Measurements from ENCODE around the gene OPCML. TPM values are rescaled to one million over a fixed set of nuclear protein-coding genes. Genes with fewer than 3 reads are reported as not detected.

OPCML gene
- total RNA-seq, 4 donors from 2014 or later = not detected

DNA sequence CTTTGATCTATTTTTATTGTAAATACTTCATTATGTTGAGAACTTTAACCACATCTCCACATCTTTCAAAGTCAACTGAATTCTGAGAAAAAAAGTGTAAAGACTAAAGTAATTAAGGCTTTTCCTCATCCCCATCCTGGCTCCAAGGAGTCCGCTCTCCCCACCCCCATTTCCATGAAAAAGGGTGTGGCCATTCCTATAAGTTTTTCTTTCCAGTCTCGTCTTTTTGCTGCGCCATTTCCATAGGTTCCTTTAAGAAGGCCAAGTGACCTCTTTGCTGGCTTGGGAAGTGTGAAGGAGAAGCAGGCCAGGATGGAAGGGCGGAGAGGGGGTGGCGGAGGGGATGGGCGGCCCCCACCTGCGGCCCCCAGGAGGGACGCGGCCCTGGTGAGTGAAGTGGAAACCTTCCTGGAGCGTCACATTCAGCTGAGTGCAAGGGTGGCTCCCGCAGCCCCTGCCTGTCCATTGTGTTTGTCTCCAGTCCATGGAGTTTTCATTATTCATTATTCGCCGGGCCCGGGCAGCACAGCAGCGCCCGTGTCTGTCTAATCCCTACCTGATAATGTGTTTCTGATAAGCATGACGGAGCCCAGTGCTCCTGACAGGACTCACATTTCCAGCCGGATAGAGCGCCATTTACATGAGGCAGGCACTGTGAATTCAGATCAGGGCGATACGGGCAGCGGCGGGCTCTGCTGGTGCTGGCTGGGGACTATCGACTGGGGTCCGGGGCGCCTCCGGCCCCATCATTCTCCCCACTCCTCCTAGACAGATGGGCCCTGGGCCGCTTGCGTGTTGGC is 739.8 kb downstream of the OPCML start:
- TF ChIP-seq POLR2A (IDR thresholded peaks at IDR 0.05) (no peak), POLR2AphosphoS5 (IDR thresholded peaks at IDR 0.05) (no peak), EP300 (IDR thresholded peaks at IDR 0.05; ENCODE audit: low read depth) (no peak)
- TF ChIP-seq, protein P1, sequence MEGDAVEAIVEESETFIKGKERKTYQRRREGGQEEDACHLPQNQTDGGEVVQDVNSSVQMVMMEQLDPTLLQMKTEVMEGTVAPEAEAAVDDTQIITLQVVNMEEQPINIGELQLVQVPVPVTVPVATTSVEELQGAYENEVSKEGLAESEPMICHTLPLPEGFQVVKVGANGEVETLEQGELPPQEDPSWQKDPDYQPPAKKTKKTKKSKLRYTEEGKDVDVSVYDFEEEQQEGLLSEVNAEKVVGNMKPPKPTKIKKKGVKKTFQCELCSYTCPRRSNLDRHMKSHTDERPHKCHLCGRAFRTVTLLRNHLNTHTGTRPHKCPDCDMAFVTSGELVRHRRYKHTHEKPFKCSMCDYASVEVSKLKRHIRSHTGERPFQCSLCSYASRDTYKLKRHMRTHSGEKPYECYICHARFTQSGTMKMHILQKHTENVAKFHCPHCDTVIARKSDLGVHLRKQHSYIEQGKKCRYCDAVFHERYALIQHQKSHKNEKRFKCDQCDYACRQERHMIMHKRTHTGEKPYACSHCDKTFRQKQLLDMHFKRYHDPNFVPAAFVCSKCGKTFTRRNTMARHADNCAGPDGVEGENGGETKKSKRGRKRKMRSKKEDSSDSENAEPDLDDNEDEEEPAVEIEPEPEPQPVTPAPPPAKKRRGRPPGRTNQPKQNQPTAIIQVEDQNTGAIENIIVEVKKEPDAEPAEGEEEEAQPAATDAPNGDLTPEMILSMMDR (IDR thresholded peaks at IDR 0.05) = no peak
- 95% methylated on average over 27 of the region's 29 CpGs; no CpG with 5 or more reads in 1 of the 2 donors for WGBS, 2 donors (ENCODE audit: low coverage in 1 of 2)

GRCh38 chr11:132790971-132791370 is 741.3 kb downstream of the OPCML start:
- TF ChIP-seq EP300 (IDR thresholded peaks at IDR 0.05; ENCODE audit: low read depth) = no peak
- TF ChIP-seq, protein P1 (IDR thresholded peaks at IDR 0.05) = no peak
- TF ChIP-seq POLR2A (IDR thresholded peaks at IDR 0.05) = no peak
- no peak for TF ChIP-seq POLR2AphosphoS5 (IDR thresholded peaks at IDR 0.05)
- no peak overlapping the region for H3K4me3 ChIP-seq
- H3K4me1 ChIP-seq = no peaks in the 10 kb centered on the region
- WGBS, 2 donors (ENCODE audit: low coverage in 1 of 2) = 86 to 92% methylated on average over 4 to 7 of the region's 7 CpGs
- no peaks in the 10 kb centered on the region for H3K36me3 ChIP-seq
- H3K27ac ChIP-seq = no peak overlapping the region
- H3K9me3 ChIP-seq = no peaks in the 10 kb centered on the region
- no peaks in the 10 kb centered on the region for H3K27me3 ChIP-seq
- in situ Hi-C loops (cut with MboI; ENCODE audit: low pct_ligation_motif_present in 1 of 4, low pct_unique_long_range_greater_than_20kb in 1 of 4, low sequenced_read_pairs in 3 of 4) = no loop called here
- no peak for DNase-seq
- intact Hi-C loops (cut with DNase I; ENCODE audit: low total_unique reads) = no loop called here

More for the DNA sequence above, 739.8 kb downstream of the OPCML start:
- intact Hi-C loops (cut with DNase I; ENCODE audit: low total_unique reads) = no loop called here
- H3K4me1 ChIP-seq = no peaks in the 10 kb centered on the region
- in situ Hi-C loops (cut with MboI; ENCODE audit: low pct_ligation_motif_present in 1 of 4, low pct_unique_long_range_greater_than_20kb in 1 of 4, low sequenced_read_pairs in 3 of 4) = no loop called here
- H3K27me3 ChIP-seq = no peaks in the 10 kb centered on the region
- H3K9me3 ChIP-seq = no peaks in the 10 kb centered on the region
- DNase-seq = no peak
- H3K27ac ChIP-seq = no peak overlapping the region
- no peaks in the 10 kb centered on the region for H3K36me3 ChIP-seq
- no peak overlapping the region for H3K4me3 ChIP-seq

DNA sequence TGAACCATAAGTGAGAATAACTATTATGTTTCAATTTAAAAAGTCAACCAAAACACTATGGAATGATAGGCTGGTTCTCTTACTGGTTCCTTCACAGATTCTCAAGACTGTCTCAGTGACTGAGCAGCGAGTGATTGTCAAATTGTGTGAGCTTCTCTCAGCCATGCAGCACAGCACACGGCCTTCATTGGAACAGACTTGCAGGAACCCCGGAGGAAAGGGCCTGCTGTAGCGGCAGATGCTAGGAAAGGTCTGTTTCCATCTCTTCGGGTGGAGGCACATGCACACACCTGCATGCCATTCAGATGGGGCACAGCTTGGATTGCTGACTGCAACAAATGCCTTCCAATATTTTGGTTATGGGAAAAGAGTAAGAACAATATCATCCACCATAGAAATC is 741.8 kb downstream of the OPCML start:
- no peak for DNase-seq
- intact Hi-C loops (cut with DNase I; ENCODE audit: low total_unique reads) = no loop called here
- no peaks in the 10 kb centered on the region for H3K9me3 ChIP-seq
- TF ChIP-seq, protein P1 (IDR thresholded peaks at IDR 0.05) = no peak
- TF ChIP-seq POLR2AphosphoS5 (IDR thresholded peaks at IDR 0.05) (no peak), POLR2A (IDR thresholded peaks at IDR 0.05) (no peak), EP300 (IDR thresholded peaks at IDR 0.05; ENCODE audit: low read depth) (no peak)
- no peak overlapping the region for H3K27ac ChIP-seq
- no peaks in the 10 kb centered on the region for H3K4me1 ChIP-seq
- H3K36me3 ChIP-seq = no peaks in the 10 kb centered on the region
- in situ Hi-C loops (cut with MboI; ENCODE audit: low pct_ligation_motif_present in 1 of 4, low pct_unique_long_range_greater_than_20kb in 1 of 4, low sequenced_read_pairs in 3 of 4) = no loop called here
- no peak overlapping the region for H3K4me3 ChIP-seq
- no peaks in the 10 kb centered on the region for H3K27me3 ChIP-seq
- WGBS, 2 donors (ENCODE audit: low coverage in 1 of 2) = 67 to 85% methylated on average over 2 to 5 of the region's 5 CpGs

GRCh38 chr11:132788816-132789325 is 743.4 kb downstream of the OPCML start:
- Histone ChIP-seq H3K4me3 (no peak overlapping the region), H3K27ac (no peak overlapping the region), H3K27me3 (no peaks in the 10 kb centered on the region), H3K9me3 (no peaks in the 10 kb centered on the region), H3K4me1 (no peaks in the 10 kb centered on the region), H3K36me3 (no peaks in the 10 kb centered on the region)
- in situ Hi-C loops (cut with MboI; ENCODE audit: low pct_ligation_motif_present in 1 of 4, low pct_unique_long_range_greater_than_20kb in 1 of 4, low sequenced_read_pairs in 3 of 4) (no loop called here), intact Hi-C loops (cut with DNase I; ENCODE audit: low total_unique reads) (no loop called here)
- no peak for DNase-seq
- WGBS, 2 donors (ENCODE audit: low coverage in 1 of 2) = 56 to 76% methylated on average over 5 to 6 of the region's 6 CpGs
- TF ChIP-seq POLR2AphosphoS5 (IDR thresholded peaks at IDR 0.05) (no peak), EP300 (IDR thresholded peaks at IDR 0.05; ENCODE audit: low read depth) (no peak), POLR2A (IDR thresholded peaks at IDR 0.05) (no peak)
- TF ChIP-seq, protein P1 (IDR thresholded peaks at IDR 0.05) = no peak

All from transverse colon (tissue), 4 donors.